SK-N-SH (cell line): Measurements from ENCODE around the gene ZDHHC7. TPM values are rescaled to one million over a fixed set of nuclear protein-coding genes. Genes with fewer than 3 reads are reported as not detected.

Source experiments
- CTCF ChIA-PET: fragments of 300-600, 350-600 bp; formaldehyde crosslinking; extraction: SDS; loops from one replicate; lab custom pipeline; 2021; lab: Yijun Ruan, JAX
- POLR2A ChIA-PET: fragments of 350-600 bp; sonication (Branson Sonifier 250); formaldehyde crosslinking; extraction: SDS; loops from one replicate; lab custom pipeline; 2020; ENCODE audit warnings: antibody characterized with exemption, inconsistent platforms; lab: Yijun Ruan, JAX
- DNase-seq: peaks from one replicate; pipeline ENCODE4 v3.0.0; 2012
- H2AFZ ChIP-seq: fragments of 200-600 bp; sonication (generic); 2 replicates; pipeline ENCODE4 v1.8.1; 2016; ENCODE audit warnings: antibody characterized with exemption, mild to moderate bottlenecking, low read depth
- H3F3A ChIP-seq: fragments of 200-600 bp; sonication (generic); replicated peaks from 2 replicates; pipeline ENCODE3; 2016; ENCODE audit warnings: antibody characterized with exemption, mild to moderate bottlenecking; ENCODE audit not compliant: insufficient read depth
- H3K27ac ChIP-seq, 2 experiments: fragments of 200-500 bp in 1 of 2; fragments of 200-600 bp in 1 of 2; sonication (Bioruptor generic) in 1 of 2; sonication (generic), shearing (Covaris generic) in 1 of 2; 2 replicates each; pipeline versions ENCODE4 v1.5.1 to v1.6.1; 2014 to 2016; ENCODE audit warnings: low read depth in 2 of 2, inconsistent platforms in 1 of 2, low read length in 1 of 2, mild to moderate bottlenecking in 1 of 2, mixed read lengths in 1 of 2
- H3K27me3 ChIP-seq: fragments of 200-600 bp; sonication (generic), shearing (Covaris generic); 2 replicates; pipeline ENCODE4 v1.6.1; 2016; ENCODE audit warnings: mixed run types; ENCODE audit not compliant: insufficient read depth
- H3K36me3 ChIP-seq, 2 experiments: fragments of 200-500 bp in 1 of 2; fragments of 200-600 bp in 1 of 2; sonication (Bioruptor generic) in 1 of 2; sonication (generic) in 1 of 2; replicated peaks in 1 of 2; 2 replicates each; pipeline versions ENCODE3 to v1.5.1; 2014 to 2016; ENCODE audit warnings: low read length in 1 of 2, mild to moderate bottlenecking in 1 of 2; ENCODE audit not compliant: insufficient read depth in 2 of 2, control insufficient read depth in 1 of 2
- H3K4me1 ChIP-seq, 2 experiments: fragments of 200-500 bp in 1 of 2; fragments of 200-600 bp in 1 of 2; sonication (Bioruptor generic) in 1 of 2; sonication (generic), shearing (Covaris generic) in 1 of 2; 2 replicates each; pipeline versions ENCODE4 v1.5.1 to v1.6.1; 2014 to 2016; ENCODE audit warnings: low read depth in 1 of 2, low read length in 1 of 2, mixed run types in 1 of 2; ENCODE audit not compliant: insufficient read depth in 2 of 2, control insufficient read depth in 1 of 2
- H3K4me2 ChIP-seq: fragments of 200-600 bp; sonication (generic), shearing (Covaris generic); 2 replicates; pipeline ENCODE4 v1.6.1; 2017; ENCODE audit warnings: mixed run types
- H3K4me3 ChIP-seq, 2 experiments: fragments of 200-500 bp in 1 of 2; fragments of 200-600 bp in 1 of 2; sonication (Bioruptor generic) in 1 of 2; sonication (generic), shearing (Covaris generic) in 1 of 2; 2 replicates each; pipeline versions ENCODE4 v1.5.1 to v1.8.1; 2014 to 2016; ENCODE audit warnings: low read depth in 2 of 2, inconsistent platforms in 1 of 2, low read length in 1 of 2, mild to moderate bottlenecking in 1 of 2, mixed read lengths in 1 of 2, moderate library complexity in 1 of 2
- H3K79me2 ChIP-seq: fragments of 200-600 bp; sonication (generic); 2 replicates; pipeline ENCODE4 v1.8.1; 2017; ENCODE audit warnings: mild to moderate bottlenecking; ENCODE audit not compliant: insufficient read depth
- H3K9ac ChIP-seq: fragments of 200-600 bp; sonication (generic); 2 replicates; pipeline ENCODE4 v1.6.1; 2017; ENCODE audit warnings: mixed run types
- H3K9me2 ChIP-seq: fragments of 200-600 bp; sonication (generic); 2 replicates; pipeline ENCODE4 v1.6.1; 2017; ENCODE audit warnings: mixed run types
- H3K9me3 ChIP-seq: fragments of 200-600 bp; sonication (generic); 2 replicates; pipeline ENCODE4 v1.6.1; 2017; ENCODE audit warnings: mixed run types, mild to moderate bottlenecking, moderate library complexity
- H4K20me1 ChIP-seq: fragments of 200-600 bp; sonication (generic); 2 replicates; pipeline ENCODE4 v1.6.1; 2017; ENCODE audit warnings: mild to moderate bottlenecking, mixed run types; ENCODE audit not compliant: insufficient read depth
- CTCF ChIP-seq: fragments of 200-600 bp; sonication (generic); IDR thresholded peaks from 2 replicates; pipeline ENCODE4 v1.6.1; 2017; ENCODE audit warnings: antibody characterized with exemption, mild to moderate bottlenecking, moderate library complexity
- ELF1 ChIP-seq: IDR thresholded peaks from 2 replicates; pipeline ENCODE4 v1.4.0; 2012
- EZH2phosphoT487 ChIP-seq: fragments of 200-600 bp; sonication (generic); IDR thresholded peaks from 2 replicates; pipeline ENCODE4 v1.6.1; 2017; ENCODE audit warnings: low read depth, mixed run types, mild to moderate bottlenecking, antibody characterized with exemption, moderate library complexity, borderline replicate concordance
- FOSL2 ChIP-seq: IDR thresholded peaks from 2 replicates; pipeline ENCODE4 v1.4.0; 2012; ENCODE audit warnings: low read depth, mild to moderate bottlenecking, moderate library complexity, borderline replicate concordance
- FOXJ3 ChIP-seq: sonication (generic); formaldehyde crosslinking; IDR thresholded peaks from 2 replicates; pipeline ENCODE4 v1.5.1; 2020; ENCODE audit warnings: mild to moderate bottlenecking, missing genetic modification reagents
- JUND ChIP-seq: IDR thresholded peaks from 2 replicates; pipeline ENCODE4 v1.4.0; 2012
- MAX ChIP-seq: IDR thresholded peaks from 2 replicates; pipeline ENCODE4 v1.4.0; 2012; ENCODE audit warnings: low read depth
- MXI1 ChIP-seq: IDR thresholded peaks from 2 replicates; pipeline ENCODE4 v1.6.1; 2012; ENCODE audit warnings: mild to moderate bottlenecking, low read depth, low read length, improper control_type of control experiment
- POLR2AphosphoS5 ChIP-seq: IDR thresholded peaks from 2 replicates; pipeline ENCODE4 v1.6.1; 2012; ENCODE audit warnings: low read depth, low read length
- RAD21 ChIP-seq: IDR thresholded peaks from 2 replicates; pipeline ENCODE4 v1.6.1; 2012; ENCODE audit warnings: mild to moderate bottlenecking, low read length
- REST ChIP-seq: IDR thresholded peaks from 2 replicates; pipeline ENCODE4 v1.6.1; 2012; ENCODE audit warnings: mild to moderate bottlenecking, low read depth, low read length, moderate library complexity
- RFX5 ChIP-seq: IDR thresholded peaks from 2 replicates; pipeline ENCODE4 v1.6.1; 2012; ENCODE audit warnings: mild to moderate bottlenecking, improper control_type of control experiment, low read length
- RXRA ChIP-seq: IDR thresholded peaks from 2 replicates; pipeline ENCODE4 v1.4.0; 2012; ENCODE audit warnings: low read depth, mild to moderate bottlenecking, borderline replicate concordance
- TAF1 ChIP-seq: IDR thresholded peaks from 2 replicates; pipeline ENCODE4 v1.6.1; 2012; ENCODE audit warnings: low read depth, mild to moderate bottlenecking, low read length, moderate library complexity, borderline replicate concordance
- TCF12 ChIP-seq: IDR thresholded peaks from 2 replicates; pipeline ENCODE4 v1.4.0; 2012
- WGBS: methylation state at CpG from one replicate; pipeline ENCODE4 v1.1.6; 2017; ENCODE audit warnings: low lambda C conversion rate; 5-methylcytosine and 5-hydroxymethylcytosine counted together
- polyA plus RNA-seq, 3 experiments: library from polyadenylated mRNA; depleted of rRNA; stranded (reverse); fragments of >200 nt; gene quantifications; 2 replicates each; pipeline ENCODE4 v1.2.3, GENCODE V29; 2012

ZDHHC7 gene
- polyA plus RNA-seq, 1 of the 3 experiments (the other 2 are of a cell fraction): 114 TPM

DNA sequence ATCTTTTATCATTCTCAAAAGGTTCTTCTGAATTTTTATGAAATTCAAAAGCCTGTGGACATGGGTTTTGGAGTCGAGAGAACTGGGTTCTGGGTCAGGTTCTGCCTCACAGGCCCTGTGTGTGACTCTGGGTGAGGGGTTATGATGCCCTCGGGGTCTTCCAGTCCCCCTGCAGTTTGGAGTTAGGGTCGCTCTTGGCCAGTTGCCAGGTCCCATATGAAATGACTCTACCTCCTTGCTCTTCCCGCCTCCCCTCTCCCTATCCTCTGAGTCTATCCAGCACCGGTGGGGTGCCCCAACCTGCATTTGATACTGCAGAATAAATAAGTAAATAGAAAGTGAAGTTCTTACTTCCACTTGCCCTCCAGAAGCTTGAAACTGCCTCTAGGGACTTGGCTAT lies 54.1 kb downstream of the ZDHHC7 start (continued):
- no peak for TF ChIP-seq REST

GRCh38 chr16:84955427-84955826 lies 55.9 kb downstream of the ZDHHC7 start:
- Histone ChIP-seq H3K9me2 (no peaks in the 10 kb centered on the region), H3K79me2 (no peaks in the 10 kb centered on the region), H3K27me3 (no peaks in the 10 kb centered on the region), H3K9ac (no peak overlapping the region), H3K9me3 (no peaks in the 10 kb centered on the region), H2AFZ (no peak overlapping the region), H4K20me1 (no peaks in the 10 kb centered on the region), H3K27ac (no peak overlapping the region)
- no peak for DNase-seq
- POLR2A ChIA-PET: no interaction called here
- TF ChIP-seq POLR2AphosphoS5 (no peak), CTCF (no peak), EZH2phosphoT487 (no peak), JUND (no peak), RFX5 (no peak), MAX (no peak), RAD21 (no peak), FOSL2 (no peak), TCF12 (no peak), REST (no peak), TAF1 (no peak), MXI1 (no peak), FOXJ3 (no peak), ELF1 (no peak), RXRA (no peak)
- TF ChIP-seq, all 33 proteins: peak for 0
- Histone ChIP-seq H3K4me3 (no peak overlapping the region), H3K4me1 (peaks cover 4 to 14% of the 10 kb centered on the region in 2 experiments; a peak in 2 of 4 replicates), H3F3A (peaks cover 10% of the 10 kb centered on the region), H3K4me2 (no peak overlapping the region), H3K36me3 (no peaks in the 10 kb centered on the region)
- 69% methylated on average over 3 of the region's 6 CpGs for WGBS
- CTCF ChIA-PET: interaction anchor here (1.3 to 9.5 kb wide), 6 partner anchors 10 to 284 kb away, joined by 3 to 182 read pairs (median 12); no protein-coding TSS in a partner anchor
